CD4-positive, alpha-beta T cell treated with Interleukin-6 at 100 ng/mL for 8 hours (primary cell): ENCODE data around the gene HYDIN.
"Not testable (repeated sequence)": the region's sequence is repeated elsewhere in the genome, so short reads cannot be mapped to it uniquely, and the experiment has no call there.

Source experiments
- DNase-seq: peaks from one replicate; pipeline ENCODE4 v3.0.0-alpha.2; 2020; ENCODE audit warnings: mixed read lengths, low spot score

HYDIN gene

GRCh38 chr16:71225145-71225544 is 5.4 kb downstream of the HYDIN start:
- DNase-seq, result no peak

GRCh38 chr16:71218306-71218963 is 12.1 kb downstream of the HYDIN start:
- no peak for DNase-seq

- no peak for DNase-seq
Observed at GRCh38 chr16:71217506-71217905, 13.0 kb downstream of the HYDIN start.

DNA sequence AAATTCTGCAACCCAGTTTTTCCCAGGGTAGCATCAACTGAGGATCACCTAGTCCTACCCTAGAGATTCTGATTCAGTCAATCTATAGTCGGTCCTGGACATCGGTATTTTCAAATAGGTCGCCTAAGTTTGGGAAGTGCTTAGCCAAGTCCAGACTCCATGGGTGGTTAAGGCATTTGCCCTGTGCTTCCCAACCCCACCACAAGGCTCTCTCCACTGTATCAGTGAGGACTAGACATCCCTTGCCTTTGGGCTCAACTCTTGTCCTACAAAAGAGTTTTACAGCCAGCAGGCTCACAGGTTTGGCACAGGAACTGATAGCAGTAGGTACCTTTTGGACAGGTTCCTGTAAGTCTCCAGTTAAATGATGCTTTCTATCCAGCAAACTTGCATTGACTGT is 13.8 kb downstream of the HYDIN start:
- no peak for DNase-seq

GRCh38 chr16:71214746-71215381 is 15.7 kb downstream of the HYDIN start:
- no peak for DNase-seq

DNA sequence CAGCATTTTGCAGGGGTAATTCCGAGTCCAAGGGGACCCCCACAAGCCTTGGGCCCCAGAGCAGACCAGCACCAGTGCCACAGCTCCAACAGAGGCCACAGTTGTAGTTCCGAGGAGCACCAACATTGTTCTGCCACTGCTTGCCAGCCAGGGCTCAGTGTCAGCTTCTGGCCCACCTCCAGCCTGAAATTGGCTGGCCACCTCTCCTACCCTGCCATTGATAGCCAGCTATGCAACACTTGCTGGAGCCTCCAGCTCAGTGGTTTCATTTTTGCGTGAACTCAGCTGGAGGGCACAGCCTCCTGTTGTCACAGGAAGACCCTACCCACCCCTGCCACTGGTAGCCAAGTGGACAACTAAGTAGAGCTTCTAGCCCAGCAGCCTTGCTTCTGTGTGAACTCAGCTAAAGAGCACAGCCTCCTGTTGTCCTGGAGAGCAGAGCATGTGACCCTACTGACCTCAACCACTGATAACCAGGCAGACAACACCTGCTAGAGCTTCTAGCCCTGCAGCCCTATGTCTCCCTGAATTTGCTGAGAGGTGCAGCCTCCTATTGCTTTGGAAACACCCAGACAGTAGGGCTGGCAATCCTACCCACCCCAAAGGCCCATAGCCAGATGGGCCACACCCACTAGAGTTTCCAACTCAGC is 24.9 kb downstream of the HYDIN start:
- DNase-seq, result no peak

DNA sequence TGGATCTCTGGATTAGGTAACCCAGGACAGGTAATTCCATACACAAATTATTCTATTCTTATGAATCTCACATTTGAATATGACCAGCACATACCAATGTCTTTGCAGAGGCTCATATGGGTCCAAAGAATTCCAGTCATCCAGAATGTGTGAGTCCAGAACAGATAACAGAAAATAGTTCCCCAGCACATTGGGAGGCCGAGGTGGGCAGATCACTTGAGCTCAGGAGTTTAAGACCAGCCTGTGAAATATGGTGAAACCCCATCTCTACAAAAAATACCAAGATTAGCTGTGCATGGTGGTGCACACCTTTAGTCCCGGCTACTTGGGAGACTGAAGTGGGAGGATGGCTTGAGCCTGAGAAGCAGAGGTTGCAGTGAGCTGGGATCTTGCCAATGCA is 26.9 kb downstream of the HYDIN start:
- DNase-seq, result no peak

DNA sequence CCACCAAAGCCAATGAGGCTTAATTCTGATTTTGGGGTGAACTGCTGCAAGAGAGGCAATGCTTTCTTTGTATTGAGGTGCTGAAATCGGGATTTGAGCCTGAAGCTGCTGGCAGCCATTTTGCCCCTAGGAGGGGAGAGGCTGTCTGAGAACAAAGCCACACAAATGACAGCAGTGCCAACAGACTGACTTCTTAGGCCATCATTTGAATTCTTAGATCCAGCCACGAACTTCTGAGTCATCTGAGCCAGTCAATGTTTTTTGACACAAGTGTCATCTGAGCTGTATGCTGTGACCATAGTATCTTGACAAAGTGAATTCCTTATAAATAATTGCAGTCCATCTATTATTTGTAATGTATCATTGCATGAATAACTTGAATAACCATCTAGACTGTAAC is 29.0 kb downstream of the HYDIN start:
- no peak for DNase-seq

- DNase-seq, result no peak
Observed at GRCh38 chr16:71201054-71201453, 29.5 kb downstream of the HYDIN start.

DNA sequence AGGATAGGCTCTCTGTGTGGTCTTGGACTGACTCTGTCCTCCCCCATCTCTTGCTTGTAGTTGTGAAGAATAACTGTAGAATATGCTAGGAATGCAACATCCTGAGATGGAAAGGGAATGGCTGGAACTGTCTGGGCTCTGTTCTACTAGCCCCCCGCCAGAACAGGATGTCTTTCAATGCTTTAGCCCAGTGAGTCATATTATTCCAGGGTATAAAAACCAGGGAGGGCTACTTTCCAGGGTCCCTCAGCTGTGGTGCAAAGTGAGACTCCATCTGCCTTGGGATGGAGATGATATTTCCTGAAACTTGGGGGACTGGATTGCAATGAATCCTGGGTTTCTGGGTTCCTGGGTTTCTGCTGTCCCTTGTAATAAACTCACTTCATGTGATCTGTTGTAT is 32.1 kb downstream of the HYDIN start:
- DNase-seq, result no peak

DNA sequence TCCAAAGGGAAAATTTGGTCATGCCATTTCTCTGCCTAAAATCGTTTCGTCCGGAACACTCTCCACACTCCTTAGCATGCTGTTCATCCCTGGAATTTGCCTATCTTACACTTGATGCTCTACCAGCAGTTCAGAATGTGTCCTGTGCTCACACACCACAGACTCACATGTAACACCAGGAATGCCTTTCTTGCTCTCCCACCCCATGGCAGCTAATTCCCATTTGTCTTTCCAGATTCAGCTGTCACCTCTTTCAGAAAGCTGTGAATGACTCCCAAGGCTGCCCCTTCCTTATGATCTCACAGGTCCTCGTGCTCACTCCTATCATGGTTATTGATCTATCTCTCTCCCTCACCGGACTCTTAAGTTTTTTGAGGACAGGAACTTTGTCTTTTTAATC is 38.1 kb downstream of the HYDIN start:
- no peak for DNase-seq

GRCh38 chr16:71188956-71189712 is 41.4 kb downstream of the HYDIN start:
- DNase-seq, result no peak

DNA sequence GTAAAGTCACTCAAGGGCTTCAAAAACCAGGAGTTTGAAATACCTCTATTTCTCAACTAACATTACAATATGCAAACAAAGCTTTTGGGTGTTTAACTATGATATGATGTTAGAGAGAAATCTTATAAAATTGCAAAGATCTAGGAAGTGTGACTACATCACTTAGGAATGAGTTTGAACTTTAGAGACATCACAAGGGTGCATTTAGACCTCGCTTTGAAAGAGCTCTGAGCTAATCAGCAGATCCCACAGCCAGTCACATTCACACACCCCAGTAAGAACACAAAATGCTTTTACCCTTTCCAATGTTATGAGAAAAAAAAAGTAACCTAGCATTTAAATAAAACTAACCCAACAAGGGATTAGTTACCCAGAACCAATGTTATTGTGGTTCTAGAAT is 45.2 kb downstream of the HYDIN start:
- DNase-seq, result no peak

GRCh38 chr16:71179569-71179968 is 51.0 kb downstream of the HYDIN start:
- DNase-seq, result no peak

- no peak for DNase-seq
Observed at GRCh38 chr16:71172481-71173207, 57.9 kb downstream of the HYDIN start.

- not testable (repeated sequence) for DNase-seq
Observed at GRCh38 chr16:71161007-71161406, 69.5 kb downstream of the HYDIN start.

DNA sequence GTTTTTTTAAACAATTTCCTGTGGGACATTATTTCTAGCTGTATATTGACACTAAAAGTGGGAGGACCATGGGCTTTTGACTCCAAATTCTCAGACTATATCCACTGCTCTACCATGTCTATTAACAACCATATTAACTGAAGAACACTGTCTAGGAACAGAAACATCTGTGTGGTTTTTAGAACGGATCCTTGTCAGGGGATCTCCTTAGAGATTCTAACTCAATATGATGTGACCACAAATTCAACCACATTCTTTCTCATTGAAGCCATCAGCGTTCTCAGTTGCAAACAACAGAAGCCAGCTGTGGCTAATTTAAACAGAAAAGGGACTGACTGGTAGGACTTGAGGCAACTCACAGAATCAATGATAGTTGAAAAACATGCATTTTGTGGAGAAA is 73.2 kb downstream of the HYDIN start:
- not testable (repeated sequence) for DNase-seq

DNA sequence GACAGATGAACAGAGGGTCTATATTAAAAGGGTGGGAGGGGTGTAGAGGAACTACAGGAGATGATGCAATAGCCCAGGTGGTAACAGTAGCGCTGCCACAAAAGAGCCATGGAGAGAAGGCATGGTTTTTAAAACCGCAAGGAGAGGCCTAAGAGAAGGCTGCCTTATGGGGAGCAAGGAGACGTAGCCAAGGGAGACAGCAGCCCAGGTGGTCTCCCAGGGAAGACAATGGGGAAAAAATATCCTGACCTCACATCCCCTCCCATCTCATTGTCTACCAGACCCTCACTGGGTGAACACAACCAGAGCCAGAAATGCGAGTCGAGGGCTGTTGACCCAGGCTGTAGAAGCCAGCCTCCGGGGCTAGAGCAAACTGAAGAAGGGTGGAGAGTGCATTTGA is 77.2 kb downstream of the HYDIN start:
- not testable (repeated sequence) for DNase-seq

DNA sequence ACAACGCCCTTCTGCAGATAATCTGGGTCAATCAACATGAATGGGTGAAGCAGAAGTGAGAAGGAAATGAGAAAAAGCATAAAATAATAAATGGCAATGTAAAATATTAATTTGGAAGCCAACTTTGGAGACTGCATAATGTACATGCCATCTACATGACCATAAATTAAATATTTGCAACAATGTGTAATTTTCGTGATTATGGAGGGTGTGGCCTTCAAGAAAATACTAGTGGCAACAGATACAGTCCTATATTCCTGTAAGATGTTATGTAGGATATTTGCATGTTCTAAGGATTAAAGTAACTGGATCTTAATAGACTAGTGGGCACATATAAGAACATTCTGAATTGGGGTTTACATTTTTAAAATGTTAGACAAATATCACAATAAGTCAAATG is 78.9 kb downstream of the HYDIN start:
- not testable (repeated sequence) for DNase-seq

DNA sequence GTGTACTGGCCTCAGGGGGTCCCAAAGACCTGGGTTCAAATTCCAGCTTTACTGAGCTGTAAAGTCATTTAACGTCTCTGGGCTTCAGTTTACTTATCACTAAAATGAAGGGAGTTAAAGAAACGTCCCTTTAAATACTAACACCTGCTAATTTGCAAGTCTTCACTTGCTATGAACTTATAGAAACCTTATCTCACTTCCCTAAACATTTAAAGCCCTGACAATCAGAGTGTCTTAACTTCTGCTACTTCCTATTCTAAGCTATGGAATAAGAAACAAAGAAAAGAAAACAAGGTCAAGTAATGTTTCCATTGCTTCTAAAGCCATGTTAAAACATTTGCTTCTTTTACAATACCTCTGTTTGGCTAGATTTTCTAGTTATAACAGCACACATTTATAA is 87.3 kb downstream of the HYDIN start:
- DNase-seq, result not testable (repeated sequence)

DNA sequence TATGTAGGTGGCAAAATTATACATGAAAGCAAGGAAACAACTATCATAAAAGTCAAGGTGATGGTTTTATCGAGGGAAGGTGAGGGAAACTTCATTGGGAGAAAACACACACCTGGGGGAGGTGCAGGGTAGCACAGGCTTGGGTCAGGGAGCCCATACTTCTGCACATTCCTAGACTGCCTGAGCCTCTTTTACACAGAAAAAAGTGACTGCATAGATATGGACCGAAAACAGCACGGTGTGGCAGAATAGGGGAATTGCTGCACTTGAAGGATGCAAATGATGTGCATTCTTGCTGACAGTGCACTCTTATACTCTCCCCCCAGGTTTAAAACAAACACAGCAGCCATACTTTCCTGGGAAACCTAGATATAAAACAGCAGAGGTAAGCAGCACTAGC is 120.0 kb downstream of the HYDIN start:
- DNase-seq, result not testable (repeated sequence)

GRCh38 chr16:71109656-71110208 is 120.8 kb downstream of the HYDIN start:
- DNase-seq, result not testable (repeated sequence)
